SU-DHL-6 (cell line): Measurements from ENCODE around the gene PARVB.

Experiments used
- EZH2phosphoT487 ChIP-seq: fragments of 200-600 bp; sonication (generic), shearing (Covaris generic); conservative IDR thresholded peaks from 2 replicates; pipeline ENCODE4 v1.6.1; 2018; ENCODE audit warnings: mild to moderate bottlenecking, antibody characterized with exemption, low read length, moderate library complexity, mixed read lengths
- TF ChIP-seq, protein P1 (sequence below): fragments of 200-600 bp; sonication (generic); IDR thresholded peaks from one replicate; pipeline ENCODE4 v1.5.1; 2017; ENCODE audit warnings: antibody characterized with exemption, mild to moderate bottlenecking, low read length, moderate library complexity; ENCODE audit not compliant: insufficient read depth, poor library complexity, severe bottlenecking

DNA sequence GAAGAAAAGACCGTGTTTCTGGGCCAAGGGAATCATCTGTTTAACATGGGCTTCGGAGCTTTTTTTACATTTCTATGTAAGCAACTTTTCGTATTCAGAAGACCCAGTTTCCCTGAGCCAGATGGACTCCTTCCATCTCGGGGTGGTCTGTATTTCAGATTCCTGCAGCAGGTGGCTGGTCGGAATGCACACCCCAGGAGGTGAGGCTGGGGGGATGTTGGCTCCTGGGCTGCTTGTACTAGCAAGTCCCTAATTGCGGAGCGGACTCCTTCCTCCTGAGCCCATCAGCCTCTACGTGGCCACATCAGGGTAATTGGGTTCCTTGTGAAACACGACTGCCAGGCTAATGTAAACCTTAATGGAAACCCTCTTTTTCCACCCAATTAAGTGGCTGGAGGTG is 58.7 kb downstream of the PARVB start:
- TF ChIP-seq, protein P1, sequence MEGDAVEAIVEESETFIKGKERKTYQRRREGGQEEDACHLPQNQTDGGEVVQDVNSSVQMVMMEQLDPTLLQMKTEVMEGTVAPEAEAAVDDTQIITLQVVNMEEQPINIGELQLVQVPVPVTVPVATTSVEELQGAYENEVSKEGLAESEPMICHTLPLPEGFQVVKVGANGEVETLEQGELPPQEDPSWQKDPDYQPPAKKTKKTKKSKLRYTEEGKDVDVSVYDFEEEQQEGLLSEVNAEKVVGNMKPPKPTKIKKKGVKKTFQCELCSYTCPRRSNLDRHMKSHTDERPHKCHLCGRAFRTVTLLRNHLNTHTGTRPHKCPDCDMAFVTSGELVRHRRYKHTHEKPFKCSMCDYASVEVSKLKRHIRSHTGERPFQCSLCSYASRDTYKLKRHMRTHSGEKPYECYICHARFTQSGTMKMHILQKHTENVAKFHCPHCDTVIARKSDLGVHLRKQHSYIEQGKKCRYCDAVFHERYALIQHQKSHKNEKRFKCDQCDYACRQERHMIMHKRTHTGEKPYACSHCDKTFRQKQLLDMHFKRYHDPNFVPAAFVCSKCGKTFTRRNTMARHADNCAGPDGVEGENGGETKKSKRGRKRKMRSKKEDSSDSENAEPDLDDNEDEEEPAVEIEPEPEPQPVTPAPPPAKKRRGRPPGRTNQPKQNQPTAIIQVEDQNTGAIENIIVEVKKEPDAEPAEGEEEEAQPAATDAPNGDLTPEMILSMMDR: no peak
- TF ChIP-seq EZH2phosphoT487: no peak
